Right ventricle myocardium inferior (tissue), 1 donor: ENCODE results near the gene AFAP1L2. TPM values are rescaled to one million over a fixed set of nuclear protein-coding genes. Genes with fewer than 3 reads are reported as not detected.

Experiments used
- ATAC-seq: fragments of 200-7000 bp; cut with Tn5 transposase; one replicate; pipeline ENCODE4 v1.9.1; 2020; ENCODE audit warnings: mild to moderate bottlenecking, moderate library complexity
- DNase-seq: peaks from one replicate; pipeline ENCODE4 v3.0.0; 2021; ENCODE audit errors: missing footprints
- intact Hi-C: fragments of 100-400 bp; cut with DNase I; formaldehyde crosslinking; loops from one replicate; pipeline ENCODE4 v1.11.0; 2022
- long read RNA-seq: library from polyadenylated mRNA; unstranded; transcript quantifications from one replicate; pipeline ENCODE4 v2.0.0, GENCODE V29; 2021
- total RNA-seq: library from RNA; stranded (reverse); fragmentation: NEBNext Ultra II Directional; extraction: Animal tissue kit (Norgen Biotek cat#: 25700); gene quantifications from one replicate; pipeline ENCODE4 v1.2.1, GENCODE V29; 2021
- donor health status: DM: no; HTN: yes; CAD: no; lungs with severe emphysema.

Gene AFAP1L2, protein sequence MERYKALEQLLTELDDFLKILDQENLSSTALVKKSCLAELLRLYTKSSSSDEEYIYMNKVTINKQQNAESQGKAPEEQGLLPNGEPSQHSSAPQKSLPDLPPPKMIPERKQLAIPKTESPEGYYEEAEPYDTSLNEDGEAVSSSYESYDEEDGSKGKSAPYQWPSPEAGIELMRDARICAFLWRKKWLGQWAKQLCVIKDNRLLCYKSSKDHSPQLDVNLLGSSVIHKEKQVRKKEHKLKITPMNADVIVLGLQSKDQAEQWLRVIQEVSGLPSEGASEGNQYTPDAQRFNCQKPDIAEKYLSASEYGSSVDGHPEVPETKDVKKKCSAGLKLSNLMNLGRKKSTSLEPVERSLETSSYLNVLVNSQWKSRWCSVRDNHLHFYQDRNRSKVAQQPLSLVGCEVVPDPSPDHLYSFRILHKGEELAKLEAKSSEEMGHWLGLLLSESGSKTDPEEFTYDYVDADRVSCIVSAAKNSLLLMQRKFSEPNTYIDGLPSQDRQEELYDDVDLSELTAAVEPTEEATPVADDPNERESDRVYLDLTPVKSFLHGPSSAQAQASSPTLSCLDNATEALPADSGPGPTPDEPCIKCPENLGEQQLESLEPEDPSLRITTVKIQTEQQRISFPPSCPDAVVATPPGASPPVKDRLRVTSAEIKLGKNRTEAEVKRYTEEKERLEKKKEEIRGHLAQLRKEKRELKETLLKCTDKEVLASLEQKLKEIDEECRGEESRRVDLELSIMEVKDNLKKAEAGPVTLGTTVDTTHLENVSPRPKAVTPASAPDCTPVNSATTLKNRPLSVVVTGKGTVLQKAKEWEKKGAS
- 5.7 TPM for total RNA-seq
- long read RNA-seq, partial matches to known transcripts = 1 of 5 reads
- long read RNA-seq, other reads (novel, unspliced or antisense) = 1 of 5 reads

DNA sequence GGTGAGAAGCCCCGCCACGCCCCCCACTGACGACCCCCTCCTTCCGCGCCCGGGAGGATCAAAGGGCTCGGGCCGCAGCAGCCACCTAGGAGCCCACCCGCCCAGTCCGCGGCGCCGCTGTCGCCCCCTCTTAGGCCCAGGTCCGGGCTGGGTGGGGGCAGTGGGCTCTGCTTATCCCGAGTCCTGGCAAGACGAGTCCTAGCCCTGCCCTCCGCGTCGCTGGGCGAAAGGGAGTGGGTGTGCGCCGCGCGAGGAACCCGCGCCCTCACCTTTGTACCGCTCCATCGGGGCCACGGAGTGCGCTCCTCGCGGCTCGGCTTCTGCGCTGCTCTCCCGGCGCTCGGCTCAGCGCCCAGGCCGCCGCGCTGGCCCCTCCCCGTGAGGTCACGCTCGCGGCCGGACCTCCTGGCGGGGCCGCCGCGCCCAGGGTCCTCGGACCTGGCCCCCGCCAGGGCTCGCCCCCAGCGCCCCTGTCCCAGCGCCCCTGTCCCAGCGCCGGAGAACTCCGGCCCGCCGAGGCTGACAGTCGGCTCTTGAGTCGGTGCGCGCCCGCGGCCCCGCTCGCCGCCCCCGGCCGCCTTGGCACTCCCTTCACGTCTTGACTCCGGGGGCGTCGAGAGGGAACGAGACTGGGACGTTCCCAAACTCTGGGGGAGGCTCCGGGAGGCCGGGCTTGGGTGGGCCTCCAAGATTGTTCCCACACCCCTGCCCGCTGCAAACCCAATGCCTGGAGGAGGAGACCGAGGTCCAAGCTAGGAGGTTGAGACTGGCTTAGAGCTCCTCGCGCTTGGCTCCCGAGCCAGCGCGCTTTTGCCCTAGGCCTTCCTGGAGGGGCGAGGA is at the start of gene AFAP1L2:
TSS of gene AFAP1L2 (minus strand) at position 332 of the 840 bp plus-strand sequence. CDS start at position 285, 47 bp downstream.
- intact Hi-C loops = loop anchor here (5.0 kb wide), 1 partner anchor 77 kb away; no protein-coding TSS in a partner anchor
- ATAC-seq (peak; percentile 74), DNase-seq (no peak)

DNA sequence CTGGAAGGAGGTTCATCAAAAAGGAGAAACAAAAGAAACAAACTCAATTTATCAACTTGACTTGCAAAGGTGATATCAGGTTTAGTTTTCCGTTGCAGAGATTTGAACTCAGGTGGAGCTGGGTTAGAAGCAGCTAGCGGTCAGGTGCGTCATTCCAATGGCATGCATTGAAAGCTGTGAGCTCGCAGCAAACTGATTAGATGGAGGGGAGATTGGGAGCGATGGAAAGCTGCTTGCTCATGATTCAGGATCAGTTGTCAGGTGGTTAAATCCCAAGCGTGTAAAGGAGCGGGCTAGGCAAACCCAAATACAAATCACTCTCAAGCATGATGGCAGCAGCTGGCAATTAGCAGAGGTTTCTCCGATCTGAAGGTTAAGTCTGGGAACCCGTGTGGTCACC is 49.3 kb upstream of the AFAP1L2 start:
- DNase-seq = no peak
- ATAC-seq = no peak
- intact Hi-C loops = no loop called here

DNA sequence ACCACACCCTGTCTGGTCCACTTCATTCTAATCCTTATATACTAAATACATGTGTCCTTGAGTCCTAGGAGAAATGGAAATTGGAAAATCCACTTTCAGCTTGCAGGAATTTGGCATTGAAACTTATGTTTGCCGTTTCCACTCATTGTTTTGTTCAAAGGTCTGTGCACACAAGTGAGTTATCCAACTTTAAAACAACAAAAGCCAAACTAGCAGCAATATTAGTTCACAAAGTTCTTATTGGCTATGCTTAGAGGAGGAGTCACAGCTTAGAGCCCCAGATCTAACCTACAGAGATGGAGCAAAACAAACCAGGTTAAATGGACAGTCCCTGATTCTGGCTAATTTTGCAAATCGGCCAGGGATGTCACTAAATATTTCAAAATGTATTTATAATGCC is 44.6 kb upstream of the AFAP1L2 start:
- intact Hi-C loops = no loop called here
- no peak for DNase-seq
- no peak for ATAC-seq

DNA sequence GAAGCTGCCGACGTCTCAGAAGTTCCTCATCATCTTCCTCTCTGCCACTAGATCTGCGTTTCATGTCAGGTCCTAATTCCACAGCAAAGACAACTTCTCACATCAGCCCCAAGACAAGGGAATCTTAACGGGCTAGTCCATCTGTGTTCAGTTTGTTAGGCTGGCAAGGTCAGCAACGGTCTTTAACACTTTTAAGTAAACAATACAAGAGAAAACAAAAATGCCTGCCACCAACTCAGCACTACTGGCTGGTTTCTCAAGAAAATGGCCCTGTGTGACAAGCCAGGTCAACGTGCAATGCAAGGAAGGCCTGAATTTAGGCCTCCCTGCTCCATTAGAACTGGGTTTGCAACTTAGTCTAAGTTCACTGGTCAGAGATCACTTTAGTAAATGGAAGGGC is 41.0 kb upstream of the AFAP1L2 start:
- DNase-seq = no peak
- ATAC-seq = no peak
- intact Hi-C loops = no loop called here

DNA sequence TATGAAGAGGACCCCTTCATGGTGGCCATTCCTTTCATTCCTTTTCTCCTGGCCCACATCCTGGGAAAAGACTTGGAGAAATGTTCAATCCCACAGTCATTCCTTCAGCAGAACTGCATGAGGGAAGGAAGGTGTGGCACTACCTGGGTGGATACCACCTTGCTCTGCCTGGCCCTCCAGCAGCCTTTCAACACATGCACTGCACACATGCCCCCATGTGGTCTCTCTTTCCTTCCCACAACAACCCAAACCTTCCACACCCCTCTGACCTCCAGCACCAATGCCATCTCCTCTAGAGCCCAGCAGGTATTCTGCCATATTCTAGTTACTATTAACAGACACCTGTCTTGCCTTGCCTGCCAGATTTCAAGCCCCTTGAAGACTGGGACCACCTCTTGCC is 40.5 kb upstream of the AFAP1L2 start:
- ATAC-seq (peak; percentile 7), DNase-seq (no peak)
- intact Hi-C loops = no loop called here

DNA sequence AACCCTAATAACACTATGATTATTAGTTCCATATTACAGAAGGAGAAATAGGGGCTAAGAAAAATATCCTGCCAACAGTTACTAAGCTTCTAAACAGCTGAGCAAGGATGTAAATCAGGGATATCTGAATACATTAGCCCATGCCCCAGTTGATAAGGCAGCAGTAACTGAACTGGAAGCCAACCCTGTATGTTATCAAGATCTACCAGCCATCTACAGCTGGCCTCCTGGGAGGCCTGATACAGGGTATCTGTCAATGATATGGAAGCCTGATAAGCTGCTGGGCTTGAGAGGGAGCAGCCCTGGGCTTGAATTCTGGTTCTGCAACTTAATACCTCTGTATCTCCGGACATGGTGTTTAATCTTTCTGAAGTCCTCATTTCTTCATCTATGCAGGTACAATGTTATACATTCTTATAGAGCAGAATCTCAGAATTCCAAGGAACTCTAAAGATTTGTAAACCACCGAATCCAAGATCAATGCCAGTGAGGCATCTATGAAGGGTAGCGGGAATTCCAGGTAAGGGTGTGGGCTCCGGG is 37.9 kb upstream of the AFAP1L2 start:
- no peak for DNase-seq
- ATAC-seq = no peak

DNA sequence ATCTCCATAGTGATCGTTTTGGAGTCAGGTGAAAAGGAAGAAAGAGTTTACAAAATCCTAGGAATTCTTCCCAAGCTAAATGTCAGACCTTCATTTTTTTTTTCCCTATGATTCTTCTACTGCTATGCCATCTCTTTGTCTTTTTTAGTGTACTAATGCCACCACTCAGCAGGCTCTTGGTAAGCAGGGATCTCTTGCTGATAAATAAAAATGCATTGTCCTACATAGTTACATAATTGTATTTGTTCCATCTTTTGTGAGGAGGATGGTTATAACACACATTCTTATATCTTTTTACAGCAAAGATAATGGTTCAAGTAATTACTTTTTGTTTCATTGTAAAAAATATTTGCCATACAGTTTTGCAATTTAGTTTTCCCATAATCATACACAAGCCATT is 36.8 kb upstream of the AFAP1L2 start:
- DNase-seq = no peak
- intact Hi-C loops = no loop called here
- no peak for ATAC-seq

More for the DNA sequence above, 37.9 kb upstream of the AFAP1L2 start:
- intact Hi-C loops = no loop called here

DNA sequence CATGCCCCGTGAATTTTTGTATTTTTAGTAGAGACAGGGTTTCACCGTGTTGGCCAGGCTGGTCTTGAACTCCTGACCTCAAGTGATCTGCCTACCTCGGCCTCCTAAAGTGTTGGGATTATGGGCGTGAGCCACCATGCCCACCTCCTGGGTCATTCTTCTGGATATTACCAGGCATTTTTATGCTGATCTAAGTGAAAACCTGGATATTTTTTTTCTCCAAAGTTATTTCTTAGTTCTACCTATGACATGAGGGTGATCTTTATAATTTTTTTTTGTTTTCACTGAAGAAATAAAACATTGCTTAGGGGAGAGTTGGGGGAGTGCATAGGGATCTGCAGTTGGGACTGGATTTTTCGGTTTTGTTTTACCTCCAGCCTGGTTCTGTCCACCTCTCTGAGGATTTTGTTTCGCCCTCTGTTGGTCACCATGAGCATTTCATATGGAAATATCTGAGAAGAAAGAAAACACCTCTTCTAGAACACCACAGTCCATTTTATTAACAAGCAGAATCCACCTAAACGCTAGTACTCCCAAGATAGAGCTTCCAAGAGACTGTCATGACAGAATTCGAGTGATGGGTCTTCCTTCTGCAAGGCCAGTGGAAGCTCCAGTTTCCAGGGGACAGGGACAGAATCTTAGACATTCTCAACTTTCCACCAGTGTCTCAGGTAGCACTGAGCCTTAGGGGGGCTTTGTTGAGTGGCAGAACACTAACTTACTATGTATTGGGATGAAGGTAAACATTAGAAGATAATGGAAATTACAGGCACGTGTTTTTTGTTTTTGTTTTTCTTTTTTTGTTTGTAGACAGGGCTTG is 33.4 kb upstream of the AFAP1L2 start:
- ATAC-seq = no peak
- intact Hi-C loops = no loop called here
- DNase-seq = no peak

DNA sequence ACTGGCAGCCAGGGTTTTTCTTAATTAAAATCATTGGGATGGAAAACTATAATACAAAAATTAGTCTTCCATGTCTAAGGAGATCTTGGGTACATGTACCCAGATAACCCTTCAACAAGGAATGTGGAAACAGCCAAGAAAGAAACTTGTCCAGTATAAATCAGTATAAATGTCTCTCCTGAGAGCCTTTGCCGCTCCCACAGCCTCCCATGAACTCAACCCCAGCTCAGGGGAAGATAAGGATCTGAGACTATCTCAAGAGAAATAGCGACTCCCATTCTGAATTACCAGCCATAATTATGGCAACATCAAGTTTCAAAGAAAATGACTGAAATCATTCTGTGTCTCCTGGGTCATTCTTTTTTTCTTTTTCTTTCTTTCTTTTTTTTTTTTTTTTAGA is 32.6 kb upstream of the AFAP1L2 start:
- DNase-seq = no peak
- ATAC-seq = no peak
- intact Hi-C loops = no loop called here

DNA sequence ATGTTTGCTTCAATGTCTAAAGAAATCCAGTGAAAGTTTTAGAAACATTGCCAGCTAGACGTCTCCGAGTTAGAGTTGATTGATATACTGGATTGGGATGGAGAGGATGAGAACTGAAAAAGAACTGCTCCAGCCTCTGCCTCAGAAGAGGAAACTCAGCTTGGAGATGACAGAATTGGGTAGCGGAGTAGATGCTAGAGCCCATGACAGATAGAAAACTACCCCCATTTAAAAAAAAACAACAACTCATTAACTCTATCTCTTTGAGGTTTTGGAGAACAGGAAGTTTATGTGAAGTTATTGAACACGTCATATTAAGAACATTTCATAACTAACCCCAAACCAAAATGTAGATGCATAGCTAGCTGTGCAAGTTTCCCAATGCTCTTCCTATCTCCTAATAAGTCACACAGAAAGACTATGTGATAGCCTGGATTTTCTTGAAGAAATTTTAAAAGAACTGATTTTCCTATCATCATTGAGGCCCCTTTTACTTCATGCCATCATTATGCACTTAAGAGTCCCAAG is 28.3 kb upstream of the AFAP1L2 start:
- intact Hi-C loops = no loop called here
- ATAC-seq (no peak), DNase-seq (no peak)

DNA sequence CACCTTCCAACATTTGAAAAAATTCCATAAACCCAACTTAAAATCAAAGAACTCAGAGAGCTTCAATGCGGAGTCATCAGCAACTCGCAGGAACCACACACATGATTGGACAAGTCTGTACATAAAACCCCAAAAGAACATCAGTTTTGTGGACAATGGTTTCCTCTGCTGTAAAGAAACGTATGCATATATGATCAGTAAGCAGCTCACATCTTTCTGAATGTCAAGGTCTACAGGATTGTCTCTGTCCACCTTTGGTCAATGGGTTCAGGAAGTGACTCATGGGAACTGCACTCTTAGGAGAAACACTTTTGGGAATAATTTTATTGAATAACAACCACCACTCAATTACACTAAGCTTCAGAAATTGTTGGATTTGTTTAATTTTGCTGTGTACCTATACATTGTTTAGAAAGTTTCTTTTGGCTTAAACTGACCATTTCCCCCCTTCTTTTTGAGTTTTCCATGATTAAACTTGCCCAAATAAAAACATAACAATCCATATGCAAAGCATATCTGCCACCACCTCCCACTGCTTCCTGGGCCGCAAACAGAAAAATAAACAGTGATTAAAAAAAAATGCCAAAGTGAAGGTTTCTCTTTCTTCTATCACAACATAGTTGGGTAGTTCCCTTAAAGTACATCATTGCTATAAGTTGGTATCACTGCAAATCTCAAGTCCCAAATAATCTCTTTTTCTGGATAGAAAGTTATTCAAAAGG is 27.3 kb upstream of the AFAP1L2 start:
- intact Hi-C loops = no loop called here
- ATAC-seq = no peak
- no peak for DNase-seq

DNA sequence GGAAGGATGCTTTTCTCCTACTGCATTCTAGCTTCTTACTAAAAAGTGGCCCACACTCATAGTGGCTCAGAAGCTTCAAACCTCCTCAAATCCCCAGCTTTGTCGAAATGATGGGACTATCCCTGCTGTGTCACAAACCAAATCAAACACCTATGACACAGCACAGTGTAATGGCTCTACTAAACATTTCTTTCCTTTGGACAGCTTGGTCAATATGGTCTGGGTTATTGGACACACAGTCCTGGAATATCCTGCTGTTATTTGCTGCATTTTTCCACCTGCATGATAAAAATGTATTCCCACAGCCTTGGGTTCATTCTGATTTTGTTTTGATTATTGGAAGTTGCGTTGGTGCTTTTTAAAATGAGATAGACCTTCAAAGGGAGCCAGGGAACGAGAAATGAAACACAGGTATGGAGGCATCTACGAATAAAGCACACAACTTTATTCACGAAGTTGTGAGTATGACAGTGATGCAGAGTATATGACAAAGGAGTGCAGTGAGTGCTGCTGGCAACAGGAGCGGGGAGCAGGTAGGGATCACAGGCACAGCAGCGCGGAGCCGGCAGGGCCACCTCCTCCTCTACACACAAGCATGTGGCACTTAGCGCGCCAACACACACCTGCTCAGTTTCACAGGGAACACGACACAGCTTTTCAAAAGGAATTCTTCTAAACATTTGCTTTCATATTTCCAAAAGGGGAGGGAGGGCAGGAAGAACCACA is 26.5 kb upstream of the AFAP1L2 start:
- no peak for DNase-seq
- no peak for ATAC-seq
- intact Hi-C loops = no loop called here

DNA sequence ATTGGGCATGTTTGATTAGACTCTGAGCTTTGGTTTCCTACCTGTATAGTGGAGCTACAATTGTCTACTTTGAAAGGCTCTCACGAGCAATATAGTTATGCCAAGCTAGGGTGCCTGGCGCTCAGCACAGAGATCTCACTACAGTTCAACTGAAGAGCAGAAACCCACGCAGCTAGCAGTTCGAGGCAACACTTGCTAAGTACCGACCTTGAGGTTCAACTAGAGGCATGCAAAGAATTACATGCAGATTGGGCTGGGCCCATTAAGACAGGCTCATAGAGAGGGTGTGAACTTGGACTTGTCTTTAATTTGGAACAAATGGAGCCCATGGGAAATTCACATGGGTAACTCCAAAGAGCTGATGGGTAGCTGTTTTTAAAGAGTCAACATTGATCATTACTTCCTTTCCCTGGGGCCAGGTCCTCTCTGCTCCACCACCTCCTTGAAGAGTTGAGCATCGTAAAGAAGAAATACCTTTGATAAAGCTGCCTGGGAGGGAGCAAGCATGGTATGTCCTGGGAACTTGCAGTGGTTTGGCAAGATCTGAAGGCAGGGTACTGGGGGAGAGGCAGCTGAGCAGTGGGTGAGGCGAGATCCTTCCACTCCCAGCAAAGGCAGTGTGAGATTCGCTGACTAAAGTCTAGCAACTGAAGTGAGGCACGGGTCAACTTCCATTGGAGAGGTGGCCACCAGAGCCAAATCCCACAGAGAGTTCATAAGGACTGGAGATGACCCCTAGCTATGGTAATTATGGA is 25.5 kb upstream of the AFAP1L2 start:
- no peak for ATAC-seq

DNA sequence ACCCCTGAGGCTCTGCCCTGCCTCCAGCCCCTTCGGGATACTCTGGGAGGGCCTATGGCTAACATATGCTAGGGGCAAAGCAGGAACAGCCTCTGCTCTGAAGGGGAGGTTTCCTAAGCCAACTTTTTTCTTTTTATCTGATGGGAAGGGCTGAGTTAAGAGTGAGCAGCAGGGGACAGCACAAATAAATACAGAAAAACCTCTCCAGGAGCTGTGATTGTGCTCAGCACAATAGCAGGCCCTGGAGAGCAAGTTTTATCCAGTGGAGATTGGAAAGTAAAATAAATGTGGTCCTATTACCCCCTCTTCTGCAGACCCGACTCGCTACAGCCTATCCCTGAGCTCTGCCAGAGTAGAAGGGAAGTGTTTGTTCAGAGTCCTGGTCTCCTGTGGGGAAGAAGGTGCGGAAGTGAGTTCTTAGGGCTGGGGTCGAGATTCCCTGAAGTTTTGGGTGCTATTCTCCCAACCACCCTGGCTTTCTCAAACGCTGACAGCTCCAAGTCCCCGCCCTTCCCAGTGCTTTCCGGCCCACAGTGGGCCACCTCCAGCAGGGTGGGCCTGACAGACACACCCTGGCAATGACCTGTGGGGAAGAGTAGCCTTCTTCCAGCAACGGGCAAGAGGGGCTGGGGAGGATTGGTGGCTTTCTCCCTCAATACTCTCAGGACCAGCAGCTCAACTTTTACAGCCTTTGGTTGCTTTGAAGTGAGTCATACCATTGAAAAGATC is 23.0 kb upstream of the AFAP1L2 start:
- ATAC-seq = peak; percentile 36

More for the DNA sequence above, 25.5 kb upstream of the AFAP1L2 start:
- DNase-seq = no peak
- intact Hi-C loops = loop anchor here (2.0 kb wide), 1 partner anchor 125 kb away; no protein-coding TSS in a partner anchor

DNA sequence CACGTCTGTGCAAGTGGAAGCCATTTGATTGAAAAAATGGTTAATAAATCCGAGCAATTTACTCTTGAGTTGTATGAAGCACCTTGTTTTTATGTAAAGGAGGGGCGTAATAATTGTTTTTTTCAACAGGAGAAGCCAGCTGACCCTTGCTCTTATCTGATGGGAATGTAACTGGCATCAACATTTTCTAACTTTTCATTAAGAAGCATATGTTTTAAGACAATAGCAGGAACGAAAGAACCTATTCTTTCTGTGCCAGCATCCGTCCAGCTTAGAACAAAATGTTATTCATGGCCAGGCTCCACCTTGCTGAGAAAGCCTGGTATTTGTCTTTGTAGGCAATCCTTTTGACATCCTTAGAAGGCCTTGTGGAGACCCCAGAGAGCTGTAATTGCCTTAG is 22.2 kb upstream of the AFAP1L2 start:
- intact Hi-C loops = no loop called here
- ATAC-seq (no peak), DNase-seq (no peak)

More for the DNA sequence above, 23.0 kb upstream of the AFAP1L2 start:
- no peak for DNase-seq
- intact Hi-C loops = no loop called here
